LNCAP (cell line): ENCODE results near the gene ENPP3.

ENCODE experiments used
- CTCF ChIP-seq: fragments of 450-650 bp; IDR thresholded peaks from 2 replicates; pipeline ENCODE4 v1.5.1; 2017; ENCODE audit warnings: mild to moderate bottlenecking

Gene ENPP3

DNA sequence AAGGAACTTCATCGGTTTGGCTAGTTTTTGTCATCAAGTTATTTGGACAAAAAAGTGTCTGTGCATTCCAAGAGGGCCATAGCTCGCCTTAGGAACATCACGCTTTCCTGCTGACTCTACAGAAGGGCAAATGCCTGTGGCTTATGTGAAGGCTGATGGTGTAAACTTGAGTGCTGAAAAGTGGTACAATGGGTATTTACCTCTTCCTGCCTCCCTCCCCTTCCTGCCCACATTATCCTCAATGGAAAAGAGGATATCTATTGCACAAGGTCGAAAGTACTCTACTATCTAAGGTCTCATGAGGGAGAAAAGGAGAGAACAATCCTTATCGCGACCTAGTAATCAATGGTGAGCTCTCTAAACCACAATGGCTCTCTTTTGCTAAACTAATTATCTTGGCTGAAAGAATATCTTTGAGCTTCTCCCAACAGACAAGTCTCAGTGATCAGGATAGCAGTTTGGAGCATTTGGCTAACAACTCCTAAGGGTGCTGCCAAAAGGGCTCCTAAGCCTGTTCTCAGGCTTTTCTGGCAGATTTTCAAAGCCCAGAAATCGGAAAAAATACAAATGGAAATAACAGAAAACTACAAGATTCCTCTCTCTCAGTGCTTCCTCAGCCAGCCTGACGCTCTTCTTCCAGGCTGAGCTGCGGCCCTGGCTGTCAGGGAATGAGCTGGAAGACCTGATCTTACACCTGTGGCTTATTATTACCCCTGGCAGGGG is 128.1 kb downstream of the ENPP3 start:
- TF ChIP-seq CTCF, result no peak

GRCh38 chr6:131765804-131766135 is 128.7 kb downstream of the ENPP3 start:
- no peak for TF ChIP-seq CTCF

DNA sequence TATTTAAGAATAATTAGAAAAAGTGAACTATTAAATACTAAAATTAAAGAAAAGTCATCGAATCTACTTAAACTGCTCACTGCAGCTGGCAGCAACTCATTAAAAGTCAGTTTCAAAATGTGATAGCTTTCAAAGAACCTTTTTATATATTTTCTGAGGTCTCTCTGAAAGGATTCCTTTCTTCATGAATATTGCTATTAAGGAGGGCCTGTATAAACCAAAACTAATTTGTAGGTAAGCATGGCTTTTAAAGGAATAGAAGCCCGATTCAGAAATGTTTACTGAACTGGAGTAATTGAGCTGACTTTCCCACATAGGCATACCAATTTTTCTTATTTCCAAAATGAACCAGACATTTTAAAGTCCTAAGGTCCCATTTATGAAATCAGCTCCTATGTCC is 129.5 kb downstream of the ENPP3 start:
- TF ChIP-seq CTCF, result no peak

DNA sequence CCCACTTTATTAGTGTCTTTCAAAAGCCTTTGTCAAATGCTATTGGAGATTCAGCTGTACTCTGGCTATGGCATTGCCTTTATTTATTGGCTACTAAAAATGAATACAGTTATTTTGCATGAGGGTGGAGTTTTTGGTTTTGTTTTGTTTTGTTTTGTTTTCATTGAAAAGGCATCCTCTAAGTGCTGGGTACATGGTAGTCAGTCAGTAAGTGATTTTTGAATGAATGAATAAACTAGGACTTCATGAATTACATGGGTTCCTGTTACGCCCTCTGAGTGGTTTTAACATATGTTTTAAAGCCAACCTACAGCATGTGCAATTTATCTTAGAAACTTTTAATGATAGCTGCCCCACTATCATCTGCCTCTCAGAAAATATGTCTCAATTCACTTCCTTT is 131.9 kb downstream of the ENPP3 start:
- no peak for TF ChIP-seq CTCF

DNA sequence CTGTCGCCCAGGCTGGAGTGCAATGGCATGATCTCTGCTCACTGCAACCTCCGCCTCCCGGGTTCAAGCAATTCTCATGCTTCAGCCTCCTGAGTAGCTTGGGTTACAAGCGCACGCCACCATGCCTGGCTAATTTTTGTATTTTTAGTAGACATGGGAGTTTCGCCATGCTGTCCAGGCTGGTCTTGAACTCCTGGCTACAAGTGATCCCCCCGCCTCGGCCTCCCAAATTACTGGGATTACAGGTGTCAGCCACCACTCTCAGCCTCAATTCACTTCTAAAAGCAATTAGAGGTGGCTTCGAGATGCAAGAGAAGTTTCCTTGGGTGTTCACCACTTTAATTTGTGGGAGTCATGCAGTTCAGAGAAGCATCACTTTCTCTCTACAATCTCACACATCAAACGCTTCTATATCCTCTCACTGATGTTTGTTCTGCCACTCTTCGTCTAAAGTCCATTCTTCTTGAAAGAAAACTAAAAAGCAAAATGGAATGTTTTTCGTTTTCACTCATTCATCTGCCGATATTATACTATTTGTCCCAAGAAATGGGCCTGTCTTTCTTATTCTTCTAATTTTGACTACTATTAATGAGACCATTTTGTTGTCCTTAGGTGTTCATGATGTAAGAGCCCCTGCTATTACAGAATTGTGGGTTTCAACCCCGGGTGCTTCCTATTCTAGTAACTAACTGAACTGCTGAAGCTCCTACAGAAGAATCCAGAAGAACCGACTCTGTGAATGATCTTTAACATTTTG is 132.5 kb downstream of the ENPP3 start:
- TF ChIP-seq CTCF, result no peak

DNA sequence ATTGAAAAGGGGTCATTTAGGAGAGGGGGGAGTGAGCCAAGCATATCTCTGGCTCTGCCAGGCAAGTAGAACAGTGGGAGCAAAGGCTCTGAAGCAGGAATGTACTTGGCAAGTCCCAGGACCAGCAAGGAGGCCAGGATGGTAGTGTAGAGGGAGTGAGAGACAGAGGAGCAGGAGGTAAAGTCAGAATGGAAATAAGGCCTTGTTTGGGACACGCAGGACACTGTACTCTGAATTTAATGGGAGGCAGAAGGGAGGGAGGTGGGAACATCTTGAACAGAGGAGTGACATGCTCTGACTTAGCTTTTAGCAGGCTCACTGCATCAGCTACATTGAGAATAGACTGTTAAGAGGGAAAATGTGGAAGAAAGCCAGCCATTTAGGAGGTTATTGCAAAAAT is 133.7 kb downstream of the ENPP3 start:
- TF ChIP-seq CTCF, result no peak

DNA sequence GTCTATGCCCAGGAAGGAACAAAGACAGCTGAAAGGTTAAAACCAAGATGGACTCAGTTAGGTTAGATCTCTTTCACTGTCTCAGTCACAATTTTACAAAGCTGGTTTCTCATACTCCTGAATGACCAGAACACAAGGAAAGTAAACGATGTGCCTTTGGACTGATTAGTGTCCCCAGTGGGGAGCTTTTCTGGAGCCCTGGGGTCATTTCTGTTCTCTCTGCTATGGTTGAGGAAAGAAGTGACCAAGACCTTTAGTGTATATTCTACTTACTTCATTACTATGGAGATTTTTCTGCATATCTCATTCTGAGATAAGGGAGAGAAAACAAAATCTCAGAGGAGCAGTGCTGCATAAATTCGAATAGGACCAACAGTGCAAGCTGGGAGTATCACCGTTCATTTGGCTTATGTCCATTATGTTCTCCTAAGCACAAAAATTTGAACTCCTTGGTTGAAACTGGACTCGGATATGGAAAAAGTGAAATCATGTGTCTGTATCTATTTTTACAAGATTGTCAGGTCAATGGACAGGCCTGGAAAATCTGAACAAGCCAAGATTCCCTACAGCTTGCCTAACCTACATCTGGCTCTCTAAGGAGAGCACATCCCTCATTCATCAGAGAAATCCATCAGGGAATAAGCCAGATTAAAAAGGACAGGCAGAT is 136.3 kb downstream of the ENPP3 start:
- TF ChIP-seq CTCF, result no peak
